NCI-H128 (cell line): Measurements from ENCODE around the gene NLRP6.
"Not testable (repeated sequence)": the region's sequence is repeated elsewhere in the genome, so short reads cannot be mapped to it uniquely, and the experiment has no call there.

Experiments used
- DNase-seq: peaks from one replicate; lab custom pipeline; 2025; ENCODE audit not compliant: unreplicated experiment; lab: John Stamatoyannopoulos, UW

NLRP6 gene

DNA sequence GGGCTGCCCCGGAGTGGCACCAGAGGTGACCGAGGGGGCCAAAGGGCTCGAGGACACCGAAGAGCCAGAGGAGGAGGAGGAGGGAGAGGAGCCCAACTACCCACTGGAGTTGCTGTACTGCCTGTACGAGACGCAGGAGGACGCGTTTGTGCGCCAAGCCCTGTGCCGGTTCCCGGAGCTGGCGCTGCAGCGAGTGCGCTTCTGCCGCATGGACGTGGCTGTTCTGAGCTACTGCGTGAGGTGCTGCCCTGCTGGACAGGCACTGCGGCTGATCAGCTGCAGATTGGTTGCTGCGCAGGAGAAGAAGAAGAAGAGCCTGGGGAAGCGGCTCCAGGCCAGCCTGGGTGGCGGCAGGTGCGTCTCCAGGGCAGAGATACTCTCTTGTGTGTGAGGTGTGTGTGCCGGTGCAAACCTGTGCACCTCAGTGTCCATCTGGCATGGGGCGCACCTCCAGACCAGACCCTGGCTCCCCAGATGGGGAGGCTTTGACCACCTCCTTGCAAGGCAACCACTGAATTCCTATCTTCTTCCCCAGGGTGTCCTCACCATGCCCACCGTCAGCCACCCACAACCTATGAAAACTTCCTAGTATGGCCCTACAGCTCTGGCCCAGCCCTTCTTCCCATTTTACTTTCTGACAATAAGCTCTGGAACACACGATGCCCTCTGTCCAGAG, 3.4 kb downstream of the NLRP6 start:
- no peak for DNase-seq

DNA sequence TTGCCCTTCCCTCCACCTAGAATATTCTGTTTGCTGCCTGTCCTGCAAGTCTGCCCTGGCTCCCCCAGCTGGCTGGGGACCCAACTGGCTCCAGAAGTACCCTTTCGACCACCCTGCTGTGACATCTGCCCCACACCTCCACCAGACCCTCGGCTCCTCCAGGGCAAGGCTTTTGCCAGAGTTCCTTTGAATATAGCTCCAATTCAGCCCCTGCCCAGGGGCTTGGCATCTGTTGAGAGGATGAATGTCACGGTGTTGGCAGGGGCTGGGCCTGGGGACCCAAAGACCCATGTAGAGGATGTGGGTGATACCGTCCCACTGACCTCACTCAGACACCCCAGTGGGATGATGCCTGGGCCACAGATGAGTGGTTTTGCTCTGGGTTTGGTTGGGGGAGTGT, 4.0 kb downstream of the NLRP6 start:
- DNase-seq, result no peak

DNA sequence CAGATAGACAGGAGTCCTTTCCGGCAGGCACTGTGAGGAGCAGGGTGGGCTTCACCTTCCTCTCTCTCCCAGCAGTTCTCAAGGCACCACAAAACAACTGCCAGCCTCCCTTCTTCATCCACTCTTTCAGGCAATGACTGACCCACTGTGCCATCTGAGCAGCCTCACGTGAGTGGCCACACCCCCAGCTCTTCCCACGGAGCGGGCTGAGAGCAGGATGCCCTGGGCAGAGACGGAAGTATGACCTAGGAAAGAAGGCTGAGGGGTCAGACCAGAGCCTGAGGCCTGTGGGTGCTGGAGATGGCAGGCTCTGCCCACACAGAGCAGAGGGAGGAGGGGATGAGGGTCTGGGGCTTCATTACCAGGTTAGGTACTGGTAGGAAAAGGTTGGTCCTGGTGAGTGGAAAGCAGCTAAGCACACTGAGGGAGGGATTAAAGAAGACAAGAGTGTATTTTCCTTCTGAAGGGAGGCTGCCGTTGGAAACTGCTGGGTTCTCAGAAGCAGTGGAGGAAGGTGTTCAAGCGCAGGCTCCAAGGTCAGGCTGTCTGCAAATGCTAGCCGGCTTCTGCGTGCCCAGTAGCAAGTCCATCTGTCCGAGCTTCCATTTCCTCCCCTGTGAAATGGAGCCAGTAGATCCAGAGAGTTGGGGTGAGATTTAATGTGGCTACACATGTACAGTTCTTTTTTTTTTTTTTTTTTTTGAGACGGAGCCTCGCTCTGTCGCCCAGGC, 4.6 kb downstream of the NLRP6 start:
- no peak for DNase-seq

DNA sequence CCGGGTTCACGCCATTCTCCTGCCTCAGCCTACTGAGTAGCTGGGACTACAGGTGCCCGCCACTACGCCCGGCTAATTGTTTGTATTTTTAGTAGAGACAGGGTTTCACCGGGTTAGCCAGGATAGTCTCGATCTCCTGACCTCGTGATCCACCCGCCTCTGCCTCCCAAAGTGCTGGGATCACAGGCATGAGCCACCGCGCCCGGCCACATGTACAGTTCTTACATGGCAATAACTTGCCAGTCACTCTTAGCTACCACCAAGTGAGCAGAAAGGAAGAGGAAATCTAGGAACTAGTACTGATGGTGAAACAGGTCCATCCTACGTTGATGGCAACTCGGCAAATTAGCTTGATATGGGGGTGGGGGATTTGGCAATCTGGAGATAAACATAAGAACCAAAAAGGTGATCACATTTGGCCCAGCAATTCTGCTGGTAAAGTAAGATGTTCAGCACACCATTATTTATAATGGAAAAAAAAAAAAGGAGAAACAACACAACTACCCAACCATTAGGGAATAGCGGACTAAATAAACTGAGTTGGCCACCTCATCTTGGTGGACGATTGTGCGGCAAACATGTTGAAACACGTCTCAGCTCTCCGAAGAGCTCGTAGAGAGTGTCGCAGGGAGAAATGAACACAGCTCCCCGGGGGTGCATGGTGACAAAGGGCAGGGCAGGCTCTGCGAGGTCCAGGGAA, 5.3 kb downstream of the NLRP6 start:
- DNase-seq, result no peak

DNA sequence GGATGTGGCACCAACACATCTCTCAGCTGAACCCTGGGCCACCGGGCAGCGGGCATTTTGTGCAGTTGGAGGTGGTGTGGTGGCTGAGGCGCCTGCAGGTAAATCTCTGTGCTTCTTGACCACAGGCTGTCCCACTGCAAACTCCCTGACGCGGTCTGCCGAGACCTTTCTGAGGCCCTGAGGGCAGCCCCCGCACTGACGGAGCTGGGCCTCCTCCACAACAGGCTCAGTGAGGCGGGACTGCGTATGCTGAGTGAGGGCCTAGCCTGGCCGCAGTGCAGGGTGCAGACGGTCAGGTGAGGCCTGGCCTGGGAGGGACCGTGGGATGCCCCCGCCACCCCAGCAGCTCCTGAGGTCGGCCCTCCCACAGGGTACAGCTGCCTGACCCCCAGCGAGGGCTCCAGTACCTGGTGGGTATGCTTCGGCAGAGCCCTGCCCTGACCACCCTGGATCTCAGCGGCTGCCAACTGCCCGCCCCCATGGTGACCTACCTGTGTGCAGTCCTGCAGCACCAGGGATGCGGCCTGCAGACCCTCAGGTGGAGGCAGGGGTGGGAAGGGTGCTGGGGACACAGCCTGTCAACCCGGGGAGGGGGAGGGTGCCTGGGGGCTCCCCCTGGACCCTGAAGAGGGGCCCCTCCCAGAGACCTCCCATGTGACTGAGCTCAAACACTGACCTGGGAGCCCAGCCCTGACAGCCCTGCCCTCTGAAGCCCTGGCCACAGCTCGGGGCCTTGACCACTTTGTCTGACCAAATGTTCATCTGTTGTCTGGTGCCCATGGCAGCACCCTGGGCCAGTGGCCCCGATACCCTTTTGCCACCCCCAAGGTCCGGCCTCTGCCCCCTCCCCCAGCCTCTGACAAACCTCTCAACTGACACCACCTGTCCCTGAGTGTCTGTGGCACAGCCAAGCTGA, 6.2 kb downstream of the NLRP6 start:
- DNase-seq, result no peak

DNA sequence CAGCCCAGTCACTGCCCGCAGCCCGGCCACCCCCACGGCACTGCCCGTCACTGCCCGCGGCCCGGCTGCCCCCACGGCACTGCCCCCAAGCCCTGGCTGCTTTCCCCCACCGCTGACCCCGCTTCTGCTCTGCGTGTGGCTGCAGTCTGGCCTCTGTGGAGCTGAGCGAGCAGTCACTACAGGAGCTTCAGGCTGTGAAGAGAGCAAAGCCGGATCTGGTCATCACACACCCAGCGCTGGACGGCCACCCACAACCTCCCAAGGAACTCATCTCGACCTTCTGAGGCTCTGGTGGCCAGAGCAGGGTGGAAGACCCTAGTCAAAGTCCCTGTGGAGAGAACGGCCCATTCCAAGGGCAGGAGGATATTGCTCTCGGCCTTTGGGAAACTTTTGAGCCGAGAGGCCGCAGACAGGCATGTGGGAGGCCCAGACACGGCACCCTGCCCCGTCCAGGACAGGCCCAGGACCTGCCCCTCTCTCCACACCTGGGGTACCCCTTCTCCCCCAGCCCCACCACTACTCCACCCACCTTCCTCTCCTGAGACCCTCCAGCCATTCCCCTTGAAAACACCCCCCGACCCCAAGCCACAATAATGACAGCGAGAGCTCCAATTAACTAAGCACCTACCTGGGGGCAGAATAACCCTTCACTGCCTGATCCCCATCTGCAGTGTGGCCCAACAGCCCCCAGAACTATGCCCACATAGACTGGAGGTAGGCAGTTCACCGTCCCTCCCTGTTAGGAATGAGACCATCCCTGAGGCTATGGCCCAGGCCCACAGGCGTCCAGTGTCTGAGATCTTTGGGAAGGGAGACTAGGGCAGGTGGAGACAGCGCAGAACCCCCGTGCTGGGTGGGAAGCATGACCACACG, 7.0 kb downstream of the NLRP6 start:
- no peak for DNase-seq

DNA sequence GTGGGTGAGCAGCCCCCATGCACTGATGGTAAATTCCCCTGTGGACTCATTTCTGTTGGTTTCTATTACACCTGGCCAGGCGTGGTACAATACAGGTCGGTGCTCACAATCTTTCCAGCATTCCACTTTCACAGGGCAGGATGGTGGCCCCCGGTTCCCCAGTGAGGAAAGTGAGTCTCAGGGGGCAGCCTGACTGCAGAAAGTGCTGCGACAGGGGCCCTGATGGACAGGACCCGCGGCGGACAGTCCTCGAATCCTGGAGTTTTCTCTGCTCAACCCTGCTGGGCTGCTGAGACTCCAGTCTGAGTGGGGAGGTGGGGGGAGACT, 7.7 kb downstream of the NLRP6 start:
- DNase-seq, result no peak

DNA sequence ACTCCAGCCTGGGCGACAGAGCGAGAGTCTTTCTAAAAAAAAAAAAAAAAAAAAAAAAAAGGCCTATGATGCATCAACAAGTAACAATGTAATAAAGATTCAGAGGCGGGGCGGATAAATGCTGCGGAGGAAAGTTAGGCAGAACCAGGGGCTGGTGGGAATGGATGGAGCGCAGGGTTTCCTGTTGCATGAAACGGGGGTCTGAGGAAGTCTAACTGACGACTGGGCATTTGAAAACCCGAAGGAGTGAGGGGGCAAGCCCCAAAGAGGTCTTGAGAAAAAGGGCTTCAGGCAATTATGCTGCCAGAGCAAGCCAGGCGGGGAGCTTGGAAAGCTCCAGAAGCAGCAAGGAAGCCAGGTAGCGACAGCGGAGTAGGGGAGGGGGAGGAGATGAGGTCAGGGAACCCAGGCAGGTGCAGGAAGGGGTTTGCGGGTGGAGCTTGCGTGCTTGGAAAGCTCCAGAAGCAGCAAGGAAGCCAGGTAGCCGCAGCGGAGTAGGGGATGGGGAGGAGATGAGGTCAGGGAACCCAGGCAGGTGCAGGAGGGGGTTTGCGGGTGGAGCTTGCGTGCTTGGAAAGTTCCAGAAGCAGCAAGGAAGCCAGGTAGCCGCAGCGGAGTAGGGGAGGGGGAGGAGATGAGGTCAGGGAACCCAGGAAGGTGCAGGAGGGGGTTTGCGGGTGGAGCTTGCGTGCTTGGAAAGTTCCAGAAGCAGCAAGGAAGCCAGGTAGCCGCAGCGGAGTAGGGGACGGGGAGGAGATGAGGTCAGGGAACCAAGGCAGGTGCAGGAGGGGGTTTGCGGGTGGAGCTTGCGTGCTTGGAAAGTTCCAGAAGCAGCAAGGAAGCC, 9.0 kb downstream of the NLRP6 start:
- not testable (repeated sequence) for DNase-seq

DNA sequence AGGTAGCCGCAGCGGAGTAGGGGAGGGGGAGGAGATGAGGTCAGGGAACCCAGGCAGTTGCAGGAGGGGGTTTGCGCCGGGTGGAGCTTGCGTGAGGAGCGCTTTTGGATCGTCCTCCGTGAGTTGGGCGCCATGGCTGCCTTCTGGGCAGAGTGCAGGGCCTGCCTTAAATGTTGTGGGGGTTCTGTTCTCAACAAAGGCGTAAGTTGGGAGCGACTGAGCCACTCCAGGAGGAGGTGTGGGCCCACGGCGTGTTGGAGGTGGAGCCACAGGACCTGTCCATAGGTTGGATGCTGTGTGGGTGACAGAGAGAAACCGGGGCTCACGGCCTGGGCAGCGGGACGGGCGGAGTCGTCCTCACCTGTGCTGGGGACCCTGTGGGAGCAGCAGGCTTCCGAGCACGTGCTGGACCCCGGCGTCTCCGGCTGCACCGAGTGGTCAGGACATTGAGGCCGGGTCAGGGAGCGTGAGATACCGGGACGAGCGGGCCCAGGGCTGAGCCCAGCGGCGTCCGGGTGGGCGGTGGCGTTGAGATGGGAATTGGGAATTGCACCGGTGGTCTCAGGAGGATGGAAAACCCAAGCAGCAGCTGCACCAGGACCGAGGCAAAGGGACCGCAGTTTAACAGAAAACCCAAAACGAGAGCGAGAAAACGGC, 9.7 kb downstream of the NLRP6 start:
- DNase-seq, result no peak

DNA sequence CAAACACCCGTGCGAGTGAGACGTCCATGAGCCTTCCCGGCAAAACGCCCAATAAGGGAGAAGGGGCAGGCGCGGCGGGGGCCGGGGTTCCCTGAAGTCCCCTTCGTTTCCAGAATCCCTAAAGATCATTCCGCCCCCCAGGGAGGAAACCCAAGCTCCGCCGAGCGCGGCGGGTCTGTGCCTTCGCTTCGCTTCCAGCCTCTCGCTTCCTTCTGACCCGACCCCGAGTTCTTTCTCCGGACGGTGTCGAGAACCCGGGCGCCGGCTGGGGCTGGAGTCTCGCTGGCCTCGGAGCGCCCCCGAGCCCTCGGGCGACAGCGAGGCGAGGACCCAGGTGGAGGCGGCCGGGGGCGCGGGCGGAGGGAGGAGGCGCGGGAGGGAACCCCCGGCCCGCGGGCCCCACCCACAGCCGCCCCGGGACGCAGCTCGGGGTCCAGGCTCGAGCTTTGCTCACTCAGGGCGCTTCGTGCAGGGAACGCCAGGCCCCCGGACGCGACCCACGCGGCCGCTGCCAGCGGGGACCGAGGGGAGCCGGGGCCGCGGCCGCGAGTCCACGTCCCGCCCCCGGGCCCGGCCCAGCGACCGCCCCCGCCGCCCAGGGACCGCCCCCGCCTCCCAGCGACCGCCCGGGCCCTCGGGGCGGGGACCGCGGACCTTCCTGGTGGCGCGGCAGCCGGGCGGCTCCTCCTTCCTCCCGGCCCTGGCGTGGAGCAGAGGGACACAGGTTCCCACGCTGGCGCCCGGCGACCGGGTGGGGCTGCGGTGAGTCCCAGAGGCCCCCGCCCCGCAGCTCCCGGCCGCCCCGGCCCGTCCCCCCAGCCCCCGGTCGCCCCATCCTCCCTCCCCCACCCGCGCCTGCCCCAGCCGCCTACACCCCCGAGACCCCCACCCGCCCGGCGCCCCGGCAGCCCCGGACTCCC, 10.5 kb downstream of the NLRP6 start, which contains the start of gene PGGHG:
Gene PGGHG, plus strand, starts transcription at position 649 of the 920 bp plus-strand sequence. CDS start 691 bp downstream, outside the sequence.
- DNase-seq, result no peak

DNA sequence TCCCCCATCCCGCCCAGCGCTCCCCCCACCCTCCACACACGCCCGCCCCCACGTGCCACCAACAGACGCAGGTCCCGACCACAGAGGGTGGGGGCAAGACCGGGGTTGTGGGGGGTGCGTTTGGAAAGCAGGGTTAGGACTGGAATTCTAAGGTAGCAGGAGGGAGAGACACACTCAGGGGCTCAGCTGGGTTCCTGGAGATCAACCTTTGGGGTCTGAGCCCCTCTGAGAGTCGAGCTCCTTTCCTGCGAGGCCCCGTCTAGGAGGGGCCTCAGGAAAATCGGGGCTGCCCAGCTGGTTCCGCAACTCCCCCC, 11.1 kb downstream of the NLRP6 start:
- DNase-seq, result no peak

DNA sequence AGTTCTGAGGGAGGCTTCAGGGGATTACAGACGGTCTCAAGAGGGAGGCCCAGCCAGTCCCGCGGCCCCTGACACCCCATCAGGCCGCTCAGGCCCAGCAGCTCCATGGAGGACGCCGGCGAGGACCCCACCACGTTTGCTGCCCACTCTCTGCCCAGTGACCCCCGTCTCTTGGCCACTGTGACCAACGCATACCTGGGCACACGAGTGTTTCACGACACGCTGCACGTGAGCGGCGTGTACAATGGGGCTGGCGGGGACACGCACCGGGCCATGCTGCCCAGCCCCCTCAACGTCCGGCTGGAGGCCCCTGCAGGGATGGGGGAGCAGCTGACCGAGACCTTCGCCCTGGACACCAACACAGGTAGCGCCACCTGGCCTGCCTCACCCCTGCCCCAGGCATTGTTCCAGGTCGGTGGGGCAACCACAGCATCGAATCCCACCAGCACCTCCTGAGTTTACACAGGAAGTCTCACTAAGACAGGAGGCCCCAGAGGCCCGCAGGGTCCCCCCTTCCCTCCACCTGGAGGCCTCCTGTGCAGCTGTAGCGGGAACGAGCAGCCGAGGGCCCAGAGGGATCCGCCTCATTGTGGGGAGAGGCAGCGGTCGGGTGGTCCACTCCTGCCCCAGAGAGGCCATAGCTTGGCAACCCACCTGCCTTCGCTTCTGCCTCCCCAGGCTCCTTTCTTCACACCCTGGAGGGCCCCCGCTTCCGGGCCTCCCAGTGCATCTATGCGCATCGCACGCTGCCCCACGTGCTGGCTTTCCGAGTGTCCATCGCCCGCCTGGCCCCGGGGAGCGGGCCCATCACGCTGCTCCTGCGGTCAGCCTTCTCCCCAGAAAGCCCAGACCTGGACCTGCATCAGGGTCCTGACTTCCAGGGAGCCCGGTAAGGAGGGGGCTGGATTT, 11.8 kb downstream of the NLRP6 start:
- no peak for DNase-seq

DNA sequence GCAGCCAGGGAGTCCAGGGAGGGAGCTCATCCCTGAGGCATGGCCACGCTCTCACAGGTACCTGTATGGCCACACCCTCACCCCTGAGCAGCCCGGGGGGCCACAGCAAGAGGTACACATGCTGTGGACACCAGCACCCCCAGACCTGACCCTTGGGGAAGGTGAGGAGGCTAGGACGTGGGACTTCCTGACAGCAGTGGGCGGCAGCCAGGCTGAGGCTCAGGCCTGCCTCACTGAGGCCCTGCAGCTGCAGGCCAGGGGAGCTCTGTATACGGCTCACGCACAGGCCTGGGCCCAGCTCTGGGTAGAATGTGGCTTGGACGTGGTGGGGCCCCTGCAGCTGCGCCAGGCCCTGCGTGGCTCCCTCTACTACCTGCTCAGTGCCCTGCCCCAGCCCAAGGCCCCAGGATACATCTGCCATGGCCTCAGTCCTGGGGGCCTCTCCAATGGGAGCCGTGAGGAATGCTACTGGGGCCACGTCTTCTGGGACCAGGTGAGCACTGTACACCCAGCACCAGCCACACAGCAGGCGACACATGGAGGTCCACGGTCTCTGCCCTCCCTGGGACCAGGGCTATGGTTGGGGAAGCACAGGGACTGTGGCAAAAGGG, 12.5 kb downstream of the NLRP6 start:
- DNase-seq, result no peak

DNA sequence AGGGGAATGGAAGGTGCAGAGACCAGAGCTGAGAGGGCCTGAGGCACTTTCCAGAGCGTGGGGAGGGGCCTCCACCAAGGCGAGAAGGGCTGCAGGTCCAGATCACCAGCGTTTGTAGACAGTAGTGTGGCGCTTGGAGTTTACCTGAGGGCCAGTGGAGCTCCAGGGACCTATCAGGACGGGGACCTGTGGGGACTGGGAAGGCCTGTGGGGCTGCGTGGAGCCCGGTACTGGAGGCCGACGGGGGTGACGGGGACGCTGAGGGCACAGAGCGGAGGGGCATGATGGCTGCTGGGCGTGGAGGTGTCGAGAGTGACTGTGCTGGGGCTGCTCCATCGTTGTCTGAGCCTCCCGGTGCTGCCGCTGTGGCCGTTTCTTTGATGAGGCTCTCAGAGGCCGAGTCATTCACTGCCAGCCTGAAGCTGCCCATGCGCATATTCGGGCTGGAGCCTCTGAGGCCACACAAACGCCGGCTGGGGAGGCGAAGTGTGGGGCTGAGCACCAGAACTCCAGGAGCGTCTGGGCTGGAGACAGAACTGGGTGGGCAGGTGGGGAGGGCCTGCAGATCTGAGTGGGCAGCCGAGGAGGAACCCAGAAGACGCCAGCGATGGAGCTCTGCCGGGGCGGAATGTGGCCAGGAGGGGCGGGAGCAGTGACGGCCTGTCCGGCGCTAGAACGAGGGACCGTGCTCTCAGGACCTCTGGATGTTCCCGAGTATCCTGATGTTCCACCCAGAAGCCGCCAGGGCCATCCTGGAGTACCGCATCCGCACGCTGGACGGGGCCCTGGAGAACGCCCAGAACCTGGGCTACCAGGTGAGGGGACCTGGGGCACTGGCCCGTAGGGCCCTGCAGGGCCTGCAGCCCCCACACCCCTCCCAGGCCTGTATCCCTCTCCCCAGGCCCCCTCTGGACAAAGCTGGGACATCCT, 13.3 kb downstream of the NLRP6 start:
- DNase-seq, result no peak
